Smooth muscle cell (in vitro differentiated cells): Measurements from ENCODE around the gene KCNMA1. TPM values are rescaled to one million over a fixed set of nuclear protein-coding genes. Genes with fewer than 3 reads are reported as not detected.
A peak's percentile ranks its signal among the peaks of the same experiment; 100 is the strongest.

Experiments
- DNase-seq: peaks from one replicate; lab custom pipeline; 2025; ENCODE audit not compliant: unreplicated experiment; lab: John Stamatoyannopoulos, UW
- H2AFZ ChIP-seq: fragments of 200-600 bp; sonication (generic); 2 replicates; pipeline ENCODE4 v1.6.0; 2016; ENCODE audit warnings: antibody characterized with exemption, low read depth, mild to moderate bottlenecking
- H3F3A ChIP-seq: fragments of 200-600 bp; sonication (generic); 2 replicates; pipeline ENCODE4 v1.6.0; 2017; ENCODE audit warnings: antibody characterized with exemption, low read depth
- H3K27ac ChIP-seq: fragments of 200-600 bp; sonication (generic); 2 replicates; pipeline ENCODE4 v1.5.1; 2016; ENCODE audit warnings: low read depth, mild to moderate bottlenecking
- H3K27me3 ChIP-seq: fragments of 200-600 bp; sonication (generic); 2 replicates; pipeline ENCODE4 v1.6.1; 2016; ENCODE audit warnings: low read depth, mild to moderate bottlenecking
- H3K36me3 ChIP-seq: fragments of 200-600 bp; sonication (generic); 2 replicates; pipeline ENCODE4 v1.5.1; 2016; ENCODE audit warnings: low read depth
- H3K4me1 ChIP-seq: fragments of 200-600 bp; sonication (generic); 2 replicates; pipeline ENCODE4 v1.5.1; 2016; ENCODE audit warnings: low read depth
- H3K4me2 ChIP-seq: fragments of 200-600 bp; sonication (generic); 2 replicates; pipeline ENCODE4 v1.6.0; 2016; ENCODE audit warnings: mild to moderate bottlenecking
- H3K4me3 ChIP-seq: fragments of 200-600 bp; sonication (generic); 2 replicates; pipeline ENCODE4 v1.5.1; 2016; ENCODE audit warnings: mild to moderate bottlenecking
- H3K79me2 ChIP-seq: fragments of 200-600 bp; sonication (generic); 2 replicates; pipeline ENCODE4 v1.6.0; 2016; ENCODE audit warnings: low read depth, mild to moderate bottlenecking
- H3K9ac ChIP-seq: fragments of 200-600 bp; sonication (generic); 2 replicates; pipeline ENCODE4 v1.6.0; 2016; ENCODE audit warnings: low read depth
- H3K9me3 ChIP-seq: fragments of 200-600 bp; sonication (generic); replicated peaks from 2 replicates; pipeline ENCODE4 v1.5.1; 2016; ENCODE audit warnings: low read depth
- H4K20me1 ChIP-seq: fragments of 200-600 bp; sonication (generic); 2 replicates; pipeline ENCODE4 v1.6.0; 2016; ENCODE audit warnings: low read depth
- WGBS: methylation state at CpG from one replicate; pipeline ENCODE4 v1.1.7; 2016; ENCODE audit warnings: low lambda C conversion rate; 5-methylcytosine and 5-hydroxymethylcytosine counted together
- polyA plus RNA-seq: library from polyadenylated mRNA; unstranded; fragments of >200 nt; fragmentation: Nextera tagmentation; extraction: Ambion mirVana; gene quantifications from 2 replicates; pipeline ENCODE4 v1.2.1, GENCODE V29; 2016
- total RNA-seq: library from RNA; depleted of rRNA; stranded (reverse); fragments of >200 nt; gene quantifications from 2 replicates; pipeline ENCODE4 v1.2.3, GENCODE V29; 2014
- TF ChIP-seq, protein P1 (sequence below): fragments of 200-600 bp; sonication (generic); IDR thresholded peaks from 2 replicates; pipeline ENCODE4 v1.5.1; 2017; ENCODE audit warnings: borderline replicate concordance, mild to moderate bottlenecking, antibody characterized with exemption; ENCODE audit not compliant: insufficient read depth, poor library complexity, severe bottlenecking

The KCNMA1 gene
- total and polyA plus RNA-seq, 2 experiments from 2014 or later, result 9.1 to 23.4 TPM

DNA sequence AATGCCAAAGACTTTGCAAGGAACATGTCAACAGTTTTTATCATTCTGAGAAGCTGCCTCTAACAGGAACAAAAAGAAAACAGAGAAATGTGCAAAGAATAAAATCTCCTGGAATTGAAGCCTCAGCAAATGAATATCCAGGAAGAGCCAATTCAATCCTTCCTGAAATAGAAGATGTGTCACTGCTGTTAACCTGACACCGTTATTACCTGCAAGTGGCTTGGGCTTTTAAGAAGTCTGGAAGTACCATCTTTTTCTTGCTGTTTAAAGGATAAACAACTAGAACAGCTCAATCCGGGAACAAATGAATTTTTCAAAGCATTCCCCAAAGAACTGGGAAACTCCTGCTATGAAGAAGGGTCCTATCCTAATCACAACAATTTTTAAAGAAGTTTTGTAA is 434.8 kb downstream of the KCNMA1 start:
- H4K20me1 ChIP-seq, result no peaks in the 10 kb centered on the region
- WGBS, result 38% methylated on average over 2 of the region's 2 CpGs

DNA sequence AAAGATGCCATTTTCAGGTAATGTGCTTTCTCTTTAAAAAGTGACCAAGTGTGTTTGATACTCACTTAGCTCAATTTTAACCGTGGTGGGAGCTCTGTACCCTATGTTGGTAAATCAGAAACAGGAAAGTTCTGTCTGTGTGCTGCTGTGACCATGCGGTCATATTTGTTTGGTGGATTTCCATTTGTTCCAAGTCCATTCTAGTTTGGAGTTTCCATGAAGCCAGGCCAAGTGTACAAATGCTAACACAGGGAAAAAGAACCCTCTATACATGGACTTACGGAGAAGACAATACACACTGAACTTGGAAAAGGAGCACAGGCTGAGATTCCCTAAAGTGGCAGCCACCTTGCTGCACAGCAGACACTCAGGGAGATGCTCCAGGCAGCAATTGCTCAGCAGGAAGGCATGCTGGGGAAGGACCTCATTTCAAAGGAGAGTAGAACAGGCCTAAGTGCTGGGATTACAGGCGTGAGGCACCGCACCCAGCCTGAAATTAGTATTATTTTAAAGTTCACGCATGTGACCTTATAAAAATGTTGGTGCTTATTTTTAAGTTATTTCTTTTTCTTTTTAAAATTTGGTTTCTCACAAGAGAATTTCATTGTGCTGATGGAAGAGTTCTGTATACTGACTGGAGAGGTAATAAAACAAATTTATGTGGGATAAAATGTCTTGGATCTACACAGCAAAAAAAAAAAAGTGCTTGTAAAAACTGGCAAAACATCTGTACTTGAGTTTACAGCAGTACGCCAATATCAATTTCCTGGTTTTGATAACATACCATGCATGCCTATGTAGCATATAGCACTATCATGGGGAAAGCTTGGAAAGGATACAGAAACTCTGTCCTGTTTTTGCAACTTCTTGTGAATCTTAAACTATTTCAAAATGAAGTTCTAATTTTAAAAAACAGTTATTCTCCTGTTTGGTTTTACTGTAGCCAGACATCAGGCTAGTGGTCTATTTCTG is 436.2 kb downstream of the KCNMA1 start:
- no peaks in the 10 kb centered on the region for H3K9me3 ChIP-seq
- peaks cover 8% of the 10 kb centered on the region for H3K4me1 ChIP-seq
- H3K79me2 ChIP-seq, result no peaks in the 10 kb centered on the region
- peak overlapping the region; percentile 63 for H3K27ac ChIP-seq
- no peak overlapping the region for H3K9ac ChIP-seq
- no peaks in the 10 kb centered on the region for H3K27me3 ChIP-seq
- TF ChIP-seq, protein P1, sequence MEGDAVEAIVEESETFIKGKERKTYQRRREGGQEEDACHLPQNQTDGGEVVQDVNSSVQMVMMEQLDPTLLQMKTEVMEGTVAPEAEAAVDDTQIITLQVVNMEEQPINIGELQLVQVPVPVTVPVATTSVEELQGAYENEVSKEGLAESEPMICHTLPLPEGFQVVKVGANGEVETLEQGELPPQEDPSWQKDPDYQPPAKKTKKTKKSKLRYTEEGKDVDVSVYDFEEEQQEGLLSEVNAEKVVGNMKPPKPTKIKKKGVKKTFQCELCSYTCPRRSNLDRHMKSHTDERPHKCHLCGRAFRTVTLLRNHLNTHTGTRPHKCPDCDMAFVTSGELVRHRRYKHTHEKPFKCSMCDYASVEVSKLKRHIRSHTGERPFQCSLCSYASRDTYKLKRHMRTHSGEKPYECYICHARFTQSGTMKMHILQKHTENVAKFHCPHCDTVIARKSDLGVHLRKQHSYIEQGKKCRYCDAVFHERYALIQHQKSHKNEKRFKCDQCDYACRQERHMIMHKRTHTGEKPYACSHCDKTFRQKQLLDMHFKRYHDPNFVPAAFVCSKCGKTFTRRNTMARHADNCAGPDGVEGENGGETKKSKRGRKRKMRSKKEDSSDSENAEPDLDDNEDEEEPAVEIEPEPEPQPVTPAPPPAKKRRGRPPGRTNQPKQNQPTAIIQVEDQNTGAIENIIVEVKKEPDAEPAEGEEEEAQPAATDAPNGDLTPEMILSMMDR, result no peak
- peaks cover 6% of the 10 kb centered on the region for H3F3A ChIP-seq
- H2AFZ ChIP-seq, result no peak overlapping the region
- H3K4me2 ChIP-seq, result peak overlapping the region; percentile 34
- 40% methylated on average over 7 of the region's 7 CpGs for WGBS
- no peaks in the 10 kb centered on the region for H3K36me3 ChIP-seq
- H4K20me1 ChIP-seq, result no peaks in the 10 kb centered on the region
- DNase-seq, result no peak
- H3K4me3 ChIP-seq, result no peak overlapping the region

More for the DNA sequence above, 434.8 kb downstream of the KCNMA1 start:
- H3K4me3 ChIP-seq, result no peak overlapping the region
- H3K9me3 ChIP-seq, result no peaks in the 10 kb centered on the region
- no peak overlapping the region for H3K27ac ChIP-seq
- peaks cover 4% of the 10 kb centered on the region for H3F3A ChIP-seq
- H3K79me2 ChIP-seq, result no peaks in the 10 kb centered on the region
- peaks cover 6% of the 10 kb centered on the region for H3K4me1 ChIP-seq
- H3K27me3 ChIP-seq, result no peaks in the 10 kb centered on the region
- H3K36me3 ChIP-seq, result no peaks in the 10 kb centered on the region
- H2AFZ ChIP-seq, result no peak overlapping the region
- DNase-seq, result no peak
- no peak overlapping the region for H3K4me2 ChIP-seq
- TF ChIP-seq, protein P1, result no peak
- H3K9ac ChIP-seq, result no peak overlapping the region

DNA sequence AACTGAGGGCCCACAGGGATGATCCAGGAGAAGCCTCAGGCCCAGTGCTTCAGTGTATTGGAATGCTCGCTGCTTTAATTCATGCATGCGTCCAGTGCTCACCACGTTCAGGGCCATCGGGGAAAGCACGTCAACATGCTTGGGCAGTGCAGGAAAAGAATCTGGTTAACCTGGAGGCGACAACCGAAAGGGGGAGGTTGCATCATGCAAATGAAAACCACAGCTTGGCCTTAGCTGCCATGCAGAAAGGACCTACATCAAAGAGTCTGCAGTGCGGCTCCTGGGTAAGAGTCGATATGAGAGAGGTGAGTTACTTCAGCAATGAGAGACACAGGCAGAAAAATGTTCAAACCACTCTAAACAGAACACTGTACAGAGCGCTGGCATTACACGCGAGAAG is 440.1 kb downstream of the KCNMA1 start:
- TF ChIP-seq, protein P1, result no peak
- H3K36me3 ChIP-seq, result no peaks in the 10 kb centered on the region
- no peak overlapping the region for H3K4me2 ChIP-seq
- H3K4me3 ChIP-seq, result no peak overlapping the region
- no peak overlapping the region for H3K9ac ChIP-seq
- H3K27me3 ChIP-seq, result no peaks in the 10 kb centered on the region
- H3K4me1 ChIP-seq, result peaks cover 9% of the 10 kb centered on the region
- no peak for DNase-seq
- H2AFZ ChIP-seq, result no peak overlapping the region
- H4K20me1 ChIP-seq, result no peaks in the 10 kb centered on the region
- WGBS, result 64% methylated on average over 12 of the region's 12 CpGs
- H3K79me2 ChIP-seq, result no peaks in the 10 kb centered on the region
- no peaks in the 10 kb centered on the region for H3K9me3 ChIP-seq
- peaks cover 26% of the 10 kb centered on the region for H3F3A ChIP-seq
- H3K27ac ChIP-seq, result peak overlapping the region; percentile 97
